Activated CD4-positive, alpha-beta memory T cell treated with anti-CD3 and anti-CD28 coated beads for 36 hours (primary cell): ENCODE results near the gene RELCH. TPM values are rescaled to one million over a fixed set of nuclear protein-coding genes. Genes with fewer than 3 reads are reported as not detected.

Experiments used
- CTCF ChIA-PET: fragments of 350-600 bp; sonication (Branson Sonifier 250); formaldehyde crosslinking; loops from one replicate; lab custom pipeline; 2021; ENCODE audit warnings: antibody characterized with exemption, inconsistent platforms; lab: Charles Lee
- POLR2A ChIA-PET: fragments of 350-600 bp; sonication (Branson Sonifier 250); formaldehyde crosslinking; loops from one replicate; lab custom pipeline; 2021; ENCODE audit warnings: antibody characterized with exemption; lab: Charles Lee
- DNase-seq: peaks from one replicate; pipeline ENCODE4 v3.0.0-alpha.2; 2020
- H3K27ac Mint-ChIP-seq: one replicate; pipeline ENCODE4 v1.8.0; 2021; ENCODE audit warnings: mixed read lengths
- H3K27me3 Mint-ChIP-seq: one replicate; pipeline ENCODE4 v1.8.0; 2021; ENCODE audit warnings: mixed read lengths
- H3K36me3 Mint-ChIP-seq: one replicate; pipeline ENCODE4 v1.8.0; 2021; ENCODE audit warnings: mixed read lengths
- H3K4me1 Mint-ChIP-seq: one replicate; pipeline ENCODE4 v1.8.0; 2021; ENCODE audit warnings: low read depth, mixed read lengths
- H3K4me3 Mint-ChIP-seq: one replicate; pipeline ENCODE4 v1.8.0; 2021; ENCODE audit warnings: mild to moderate bottlenecking, mixed read lengths
- H3K9me3 Mint-ChIP-seq: one replicate; pipeline ENCODE4 v1.8.0; 2021; ENCODE audit warnings: mixed read lengths
- intact Hi-C: fragments of 100-400 bp; cut with micrococcal nuclease; formaldehyde crosslinking; loops from one replicate; pipeline ENCODE4 v1.15.1; 2023
- total RNA-seq, 2 experiments: library from RNA; stranded (reverse); gene quantifications; one replicate each; pipeline ENCODE4 v1.2.3, GENCODE V29; 2021

The RELCH gene
- total RNA-seq, 2 experiments from 2014 or later: 16.1 to 17.7 TPM

DNA sequence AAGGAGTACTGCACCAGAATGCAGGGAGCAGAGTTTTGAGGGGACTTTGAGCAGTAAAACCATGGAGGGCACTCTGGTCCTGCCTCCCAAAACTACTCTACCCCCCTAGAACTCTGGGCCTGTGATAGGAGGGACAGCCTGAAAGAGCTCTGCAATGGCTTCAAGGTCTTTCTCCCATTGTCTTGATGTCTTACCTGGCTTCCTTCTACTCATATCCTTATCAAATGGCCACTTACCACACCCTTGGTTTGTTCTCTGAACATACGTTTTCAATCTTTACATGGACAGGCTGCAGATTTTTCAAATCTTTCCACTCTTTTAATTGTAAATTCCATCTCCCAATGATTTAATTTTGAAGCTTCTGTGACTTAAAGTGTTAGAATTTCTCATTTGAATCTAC lies 27.7 kb downstream of the RELCH start:
- H3K36me3 Mint-ChIP-seq: peaks cover 21% of the 10 kb centered on the region
- ChIA-PET CTCF (interaction anchor here (1.8 kb wide), 1 partner anchor 34 kb away, joined by 5 read pairs; no protein-coding TSS in a partner anchor), POLR2A (no interaction called here)
- no peak overlapping the region for H3K4me3 Mint-ChIP-seq
- H3K9me3 Mint-ChIP-seq: no peaks in the 10 kb centered on the region
- H3K4me1 Mint-ChIP-seq: peaks cover 22% of the 10 kb centered on the region
- intact Hi-C loops: no loop called here
- H3K27ac Mint-ChIP-seq: no peak overlapping the region
- H3K27me3 Mint-ChIP-seq: no peaks in the 10 kb centered on the region
- DNase-seq: no peak

DNA sequence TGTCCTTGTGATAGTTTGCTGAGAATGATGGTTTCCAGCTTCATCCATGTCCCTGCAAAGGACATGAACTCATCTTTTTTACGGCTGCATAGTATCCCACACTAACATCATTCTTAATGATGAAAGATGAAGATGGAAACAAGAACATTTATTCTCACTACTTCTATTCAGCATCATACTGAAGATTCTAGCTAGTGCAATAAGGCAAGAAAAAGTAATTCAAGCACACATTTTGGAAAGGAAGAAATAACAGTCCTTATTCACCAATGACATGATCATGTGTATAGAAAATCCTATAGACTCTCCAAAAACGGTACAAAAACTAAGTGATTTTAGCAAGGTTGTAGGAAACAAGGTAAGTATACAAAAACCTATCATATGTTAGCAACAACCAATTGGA lies 37.2 kb downstream of the RELCH start:
- no peak for DNase-seq
- peaks cover 4% of the 10 kb centered on the region for H3K4me1 Mint-ChIP-seq
- CTCF ChIA-PET: no interaction called here
- H3K36me3 Mint-ChIP-seq: peaks cover 32% of the 10 kb centered on the region
- H3K27ac Mint-ChIP-seq: no peak overlapping the region
- POLR2A ChIA-PET: no interaction called here
- no peaks in the 10 kb centered on the region for H3K27me3 Mint-ChIP-seq
- peaks cover 8% of the 10 kb centered on the region for H3K9me3 Mint-ChIP-seq
- no peak overlapping the region for H3K4me3 Mint-ChIP-seq
- intact Hi-C loops: no loop called here

DNA sequence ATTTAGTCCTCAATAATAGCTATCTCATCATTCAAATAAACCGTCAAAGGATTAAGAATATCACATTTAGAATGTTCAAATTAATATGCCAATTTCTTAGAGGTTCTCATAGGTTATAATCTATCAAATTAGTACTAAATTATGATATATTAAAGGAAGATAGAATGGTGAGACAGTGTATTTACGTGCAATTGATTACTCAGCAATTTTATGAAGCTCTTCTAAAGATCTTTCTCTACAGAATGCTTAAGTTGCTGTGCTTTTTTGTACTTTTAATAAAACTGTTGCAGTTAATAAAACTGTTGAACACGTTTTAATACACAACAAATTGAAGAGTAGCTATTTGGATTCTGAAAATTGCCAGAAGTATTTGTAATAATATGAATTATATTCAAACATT lies 39.0 kb downstream of the RELCH start:
- DNase-seq: no peak
- no peaks in the 10 kb centered on the region for H3K4me1 Mint-ChIP-seq
- H3K4me3 Mint-ChIP-seq: no peak overlapping the region
- POLR2A ChIA-PET: no interaction called here
- CTCF ChIA-PET: interaction anchor here (0.7 to 1.5 kb wide), 2 partner anchors 9 to 24 kb away, joined by 3 to 14 read pairs; no protein-coding TSS in a partner anchor
- no peaks in the 10 kb centered on the region for H3K27me3 Mint-ChIP-seq
- H3K9me3 Mint-ChIP-seq: peaks cover 8% of the 10 kb centered on the region
- intact Hi-C loops: no loop called here
- H3K36me3 Mint-ChIP-seq: peaks cover 40% of the 10 kb centered on the region
- H3K27ac Mint-ChIP-seq: no peak overlapping the region

DNA sequence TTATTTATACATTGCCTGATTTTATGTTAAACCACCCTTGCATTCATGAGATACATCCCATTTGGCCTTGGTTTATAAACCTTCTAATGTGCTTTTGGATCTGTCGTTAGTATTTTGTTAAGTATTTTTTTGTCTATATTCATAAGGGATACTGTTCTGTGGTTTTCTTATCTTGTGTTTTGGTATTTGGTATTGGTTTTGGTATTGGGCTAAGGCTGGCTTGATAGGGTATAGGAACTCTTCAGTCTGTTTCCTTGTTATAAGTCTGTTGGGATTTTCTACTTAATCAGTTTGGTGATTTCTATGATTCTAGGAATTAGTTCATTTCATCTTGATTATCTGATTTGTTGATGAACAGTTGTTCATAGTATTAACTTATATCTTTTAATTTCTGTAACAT lies 49.2 kb downstream of the RELCH start:
- H3K4me3 Mint-ChIP-seq: no peak overlapping the region
- no peaks in the 10 kb centered on the region for H3K9me3 Mint-ChIP-seq
- no peak for DNase-seq
- H3K4me1 Mint-ChIP-seq: peaks cover 6% of the 10 kb centered on the region
- CTCF ChIA-PET: no interaction called here
- peaks cover 19% of the 10 kb centered on the region for H3K36me3 Mint-ChIP-seq
- POLR2A ChIA-PET: no interaction called here
- no peaks in the 10 kb centered on the region for H3K27me3 Mint-ChIP-seq
- intact Hi-C loops: no loop called here
- no peak overlapping the region for H3K27ac Mint-ChIP-seq

DNA sequence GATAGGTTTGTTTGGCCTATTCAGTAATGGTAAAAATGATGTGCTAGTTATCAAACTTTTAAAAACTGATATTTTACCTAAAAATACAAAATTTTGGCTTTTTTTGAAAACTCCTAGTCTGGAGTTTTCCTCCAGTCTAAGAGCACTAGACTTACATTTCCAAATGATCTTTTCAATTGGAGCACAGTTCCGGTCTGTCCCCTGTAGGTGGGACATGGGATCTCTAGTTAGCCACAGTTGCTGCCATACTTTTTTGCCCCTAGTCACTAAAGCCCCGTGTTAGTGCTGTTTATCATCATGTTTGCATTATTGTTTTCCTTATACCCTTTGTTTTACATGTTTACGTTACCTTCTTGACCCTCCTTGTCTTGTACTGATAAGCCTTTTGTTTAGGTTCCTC lies 52.4 kb downstream of the RELCH start:
- Mint-ChIP-seq H3K27me3 (no peaks in the 10 kb centered on the region), H3K27ac (no peak overlapping the region), H3K4me1 (peaks cover 6% of the 10 kb centered on the region), H3K36me3 (peaks cover 5% of the 10 kb centered on the region), H3K4me3 (no peak overlapping the region), H3K9me3 (no peaks in the 10 kb centered on the region)
- no peak for DNase-seq
- ChIA-PET CTCF (interaction anchor here (1.0 to 2.4 kb wide), 2 partner anchors 10 to 54 kb away, joined by 3 to 17 read pairs; no protein-coding TSS in a partner anchor), POLR2A (no interaction called here)
- intact Hi-C loops: no loop called here

DNA sequence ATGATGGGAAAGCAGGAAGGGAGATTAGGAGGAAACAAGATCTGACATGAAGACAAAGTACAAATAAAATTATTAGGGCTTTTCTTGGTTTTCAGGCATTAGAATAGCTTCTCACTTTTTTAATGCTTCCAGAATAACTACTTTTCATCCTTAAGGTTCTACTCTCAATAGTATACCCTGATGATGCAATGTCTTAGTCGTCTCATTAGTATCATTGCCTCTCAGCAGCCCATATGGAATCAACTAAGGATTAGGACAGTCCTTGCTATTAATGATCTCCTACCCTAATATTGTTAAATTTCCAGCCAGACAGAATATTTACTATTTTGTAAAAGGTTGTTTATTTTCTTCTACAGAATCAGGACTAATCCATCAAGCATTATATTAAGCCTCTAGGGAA lies 55.9 kb downstream of the RELCH start:
- ChIA-PET POLR2A (no interaction called here), CTCF (no interaction called here)
- Mint-ChIP-seq H3K27me3 (no peaks in the 10 kb centered on the region), H3K27ac (no peak overlapping the region), H3K36me3 (peaks cover 4% of the 10 kb centered on the region), H3K4me1 (peaks cover 2% of the 10 kb centered on the region), H3K9me3 (no peaks in the 10 kb centered on the region), H3K4me3 (no peak overlapping the region)
- no peak for DNase-seq
- intact Hi-C loops: no loop called here

DNA sequence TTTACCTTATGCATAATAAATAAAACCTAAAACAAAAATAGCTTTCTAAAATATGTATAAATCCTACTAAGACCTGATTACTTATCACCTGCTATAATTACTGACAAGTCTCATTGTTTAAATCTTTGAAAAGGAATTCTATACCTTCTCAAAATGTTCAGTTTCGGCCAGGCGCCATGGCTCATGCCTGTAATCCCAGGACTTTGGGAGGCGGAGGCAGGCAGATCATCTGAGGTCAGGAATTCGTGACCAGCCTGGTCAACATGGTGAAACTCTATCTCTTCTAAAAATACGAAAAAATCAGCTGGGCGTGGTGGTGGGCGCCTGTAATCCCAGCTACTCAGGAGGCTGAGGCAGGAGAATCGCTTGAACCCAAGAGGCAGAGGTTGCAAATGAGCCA lies 58.1 kb downstream of the RELCH start:
- Mint-ChIP-seq H3K27ac (no peak overlapping the region), H3K9me3 (no peaks in the 10 kb centered on the region), H3K36me3 (peaks cover 4% of the 10 kb centered on the region), H3K4me1 (no peaks in the 10 kb centered on the region), H3K4me3 (no peak overlapping the region), H3K27me3 (no peaks in the 10 kb centered on the region)
- DNase-seq: no peak
- ChIA-PET POLR2A (no interaction called here), CTCF (interaction anchor here (6.9 kb wide), 1 partner anchor 62 kb away, joined by 150 read pairs; the partner anchor contains the start of genes PIGN and RELCH)
- intact Hi-C loops: no loop called here

DNA sequence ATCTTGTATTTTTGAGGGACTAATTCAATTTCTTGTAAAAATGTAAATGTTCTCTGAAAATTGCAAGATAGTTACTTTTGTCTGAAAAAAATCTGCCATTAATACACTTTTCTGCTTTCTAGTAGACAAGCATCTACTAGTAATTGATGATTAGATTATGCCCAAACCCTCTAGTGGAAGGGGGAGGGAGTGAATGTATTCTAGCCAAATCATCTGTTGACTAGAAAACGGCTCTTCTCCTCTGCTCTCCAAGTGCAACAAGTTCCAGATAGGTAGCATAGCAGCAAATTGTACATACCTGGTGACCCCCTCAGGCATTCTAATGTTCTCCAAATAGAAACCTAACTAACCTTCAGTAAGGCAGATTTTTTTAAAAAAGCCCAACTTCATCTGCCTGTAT lies 58.6 kb downstream of the RELCH start:
- Mint-ChIP-seq H3K36me3 (peaks cover 4% of the 10 kb centered on the region), H3K4me3 (no peak overlapping the region), H3K4me1 (no peaks in the 10 kb centered on the region), H3K27ac (no peak overlapping the region), H3K9me3 (no peaks in the 10 kb centered on the region), H3K27me3 (no peaks in the 10 kb centered on the region)
- no peak for DNase-seq
- CTCF ChIA-PET: interaction anchor here (6.9 kb wide), 1 partner anchor 62 kb away, joined by 150 read pairs; the partner anchor contains the start of genes PIGN and RELCH
- intact Hi-C loops: no loop called here
- POLR2A ChIA-PET: no interaction called here

DNA sequence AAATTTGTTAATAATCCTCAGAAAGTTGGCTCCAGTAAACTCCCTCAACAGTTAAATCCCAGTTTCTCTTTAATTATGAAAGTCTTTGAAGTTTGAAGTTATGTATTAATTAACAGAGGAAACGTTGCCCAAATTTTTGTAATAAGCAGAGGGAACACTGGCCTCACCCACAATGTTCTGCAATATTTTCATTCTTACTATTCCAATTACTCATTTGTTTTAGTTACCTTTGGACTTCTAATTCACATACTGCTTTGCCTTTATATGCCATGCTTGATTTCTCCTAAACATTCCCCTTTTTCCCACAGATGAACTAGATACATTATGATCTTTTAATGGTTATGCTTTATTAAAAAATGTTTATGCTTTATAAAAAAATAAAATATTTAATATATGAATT lies 61.3 kb downstream of the RELCH start:
- ChIA-PET CTCF (interaction anchor here (0.7 to 6.9 kb wide), 16 partner anchors 8 to 74 kb away, joined by 3 to 150 read pairs (median 4); partner anchors contain the start of genes PIGN and RELCH), POLR2A (no interaction called here)
- Mint-ChIP-seq H3K27ac (no peak overlapping the region), H3K4me3 (no peak overlapping the region), H3K9me3 (no peaks in the 10 kb centered on the region), H3K27me3 (no peaks in the 10 kb centered on the region), H3K36me3 (peaks cover 6% of the 10 kb centered on the region), H3K4me1 (no peaks in the 10 kb centered on the region)
- DNase-seq: no peak
- intact Hi-C loops: no loop called here

DNA sequence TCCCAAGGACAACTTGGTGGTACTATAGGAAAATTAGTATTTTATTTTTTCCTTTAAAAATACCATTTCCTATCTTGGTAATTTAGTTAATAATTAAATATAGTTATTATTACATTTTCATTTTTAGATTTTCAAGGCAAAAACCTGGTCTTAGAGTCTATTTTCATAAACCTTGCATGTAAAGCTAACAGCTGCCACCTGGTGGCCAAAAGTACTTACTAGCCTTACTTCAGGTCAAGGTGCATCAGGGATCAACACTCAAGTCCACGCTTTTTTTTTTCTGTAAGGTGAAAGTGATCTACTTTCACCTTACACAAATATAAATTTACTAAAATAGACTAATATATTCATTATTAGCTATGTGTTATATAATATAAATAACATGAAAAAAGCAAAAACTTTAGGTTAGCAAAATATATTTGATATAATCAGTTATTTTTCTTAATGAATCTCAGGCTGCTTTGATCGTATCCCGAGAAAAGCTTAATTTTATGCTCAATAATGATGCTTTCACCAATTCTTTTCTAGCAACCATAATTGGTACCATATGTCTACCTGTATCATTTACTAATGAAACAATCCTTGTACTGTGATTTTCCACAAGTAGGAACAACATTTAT lies 62.5 kb downstream of the RELCH start:
- peak; percentile 78 for DNase-seq
- no peaks in the 10 kb centered on the region for H3K9me3 Mint-ChIP-seq
- no peaks in the 10 kb centered on the region for H3K27me3 Mint-ChIP-seq
- H3K36me3 Mint-ChIP-seq: peaks cover 7% of the 10 kb centered on the region
- intact Hi-C loops: loop anchor here (1.0 kb wide), 2 partner anchors 62 to 66 kb away; partner anchors contain the start of genes PIGN and RELCH
- CTCF ChIA-PET: interaction anchor here (0.6 to 6.9 kb wide), 28 partner anchors 9 to 732 kb away, joined by 3 to 150 read pairs (median 5); partner anchors contain the start of genes PIGN and RELCH
- H3K4me1 Mint-ChIP-seq: no peaks in the 10 kb centered on the region
- POLR2A ChIA-PET: no interaction called here
- no peak overlapping the region for H3K27ac Mint-ChIP-seq
- H3K4me3 Mint-ChIP-seq: no peak overlapping the region

DNA sequence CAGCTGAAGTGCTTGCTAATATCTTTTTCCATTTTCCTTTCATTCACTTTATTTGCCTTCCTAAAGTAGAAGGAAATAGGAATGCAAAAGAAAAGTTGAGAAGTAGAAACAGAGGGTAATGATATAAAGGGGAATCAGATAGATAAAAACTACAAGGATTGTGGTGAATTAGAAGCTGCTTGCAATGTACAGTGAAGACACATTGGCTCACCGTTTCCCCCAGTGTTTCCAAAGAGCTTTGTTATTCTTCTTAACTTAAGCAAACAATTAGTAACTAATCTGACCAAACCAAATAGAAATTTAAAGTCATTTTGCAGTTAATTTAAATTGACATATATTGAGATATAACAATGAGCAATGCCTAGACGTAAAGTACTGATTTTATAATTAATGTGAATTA lies 63.4 kb downstream of the RELCH start:
- Mint-ChIP-seq H3K27me3 (no peaks in the 10 kb centered on the region), H3K4me3 (no peak overlapping the region), H3K9me3 (no peaks in the 10 kb centered on the region), H3K36me3 (peaks cover 3% of the 10 kb centered on the region), H3K4me1 (no peaks in the 10 kb centered on the region), H3K27ac (no peak overlapping the region)
- ChIA-PET CTCF (interaction anchor here (1.2 to 6.9 kb wide), 11 partner anchors 8 to 638 kb away, joined by 3 to 150 read pairs (median 14); partner anchors contain the start of genes PIGN and RELCH), POLR2A (no interaction called here)
- intact Hi-C loops: no loop called here
- DNase-seq: no peak

DNA sequence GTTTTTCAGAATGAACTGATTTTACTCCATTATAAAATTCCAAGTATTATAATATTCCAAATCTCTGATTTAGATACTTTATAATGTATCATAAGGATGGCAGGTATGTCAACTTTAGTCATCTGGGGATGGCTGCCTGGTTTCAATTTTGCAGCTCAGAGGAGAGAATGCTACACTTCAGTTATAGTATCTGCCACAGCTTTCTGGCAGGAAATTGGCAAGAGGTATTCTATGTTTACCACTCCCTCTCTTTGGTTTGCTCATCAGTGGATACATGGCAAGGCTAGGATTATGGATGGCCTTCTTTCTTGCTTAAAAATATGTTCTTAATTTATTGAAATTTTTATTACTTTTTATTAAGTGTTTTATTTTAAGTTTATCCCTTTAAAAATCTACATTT lies 71.0 kb downstream of the RELCH start:
- Mint-ChIP-seq H3K27ac (no peak overlapping the region), H3K4me3 (no peak overlapping the region), H3K27me3 (no peaks in the 10 kb centered on the region), H3K9me3 (no peaks in the 10 kb centered on the region), H3K4me1 (no peaks in the 10 kb centered on the region), H3K36me3 (peaks cover 34% of the 10 kb centered on the region)
- DNase-seq: no peak
- POLR2A ChIA-PET: no interaction called here
- intact Hi-C loops: no loop called here
- CTCF ChIA-PET: interaction anchor here (1.0 to 2.6 kb wide), 2 partner anchors 9 to 14 kb away, joined by 3 to 16 read pairs; no protein-coding TSS in a partner anchor
